AG04450 (cell line): ENCODE results near the gene CMTM6. TPM values are rescaled to one million over a fixed set of nuclear protein-coding genes. Genes with fewer than 3 reads are reported as not detected.
A peak's percentile ranks its signal among the peaks of the same experiment; 100 is the strongest.

ENCODE experiments used
- CTCF ChIA-PET: fragments of 300-600, 350-600 bp; formaldehyde crosslinking; extraction: SDS; loops from one replicate; lab custom pipeline; 2022; ENCODE audit warnings: antibody characterized with exemption, inconsistent platforms; lab: Charles Lee
- POLR2A ChIA-PET: fragments of 350-600 bp; formaldehyde crosslinking; extraction: SDS; loops from one replicate; lab custom pipeline; 2021; ENCODE audit warnings: antibody characterized with exemption, inconsistent platforms; lab: Yijun Ruan, JAX
- DNase-seq: peaks from one replicate; pipeline ENCODE4 v3.0.0-alpha.2; 2011; ENCODE audit warnings: low read depth, low spot score
- H3K27ac ChIP-seq: one replicate; pipeline ENCODE4 v1.5.1; 2012; ENCODE audit warnings: low read depth, low read length, control low read depth
- H3K27me3 ChIP-seq: one replicate; pipeline ENCODE4 v1.6.0; 2012; ENCODE audit warnings: low read length; ENCODE audit not compliant: control insufficient read depth, insufficient read depth
- H3K4me3 ChIP-seq: 2 replicates; pipeline ENCODE4 v1.5.1; 2011; ENCODE audit warnings: mild to moderate bottlenecking, low read depth, low read length, control low read depth
- H3K9me3 ChIP-seq: 2 replicates; pipeline ENCODE4 v1.5.1; 2012; ENCODE audit warnings: low read length; ENCODE audit not compliant: control insufficient read depth, insufficient read depth
- CTCF ChIP-seq: IDR thresholded peaks from 2 replicates; pipeline ENCODE4 v1.5.1; 2011; ENCODE audit warnings: low read depth, low read length, control low read depth, inconsistent platforms
- polyA plus RNA-seq: library from polyadenylated mRNA; depleted of rRNA; stranded (reverse); fragments of >200 nt; gene quantifications from 2 replicates; pipeline ENCODE4 v1.2.3, GENCODE V29; 2011; rRNA removed
- small RNA-seq: library from RNA; depleted of rRNA; stranded (forward); fragments of <200 nt; gene quantifications from one replicate; pipeline ENCODE3, GENCODE V24; 2012; ENCODE audit warnings: low read depth; ENCODE audit not compliant: insufficient read length

Gene CMTM6
- polyA plus RNA-seq, 1 experiment: 76.3 TPM

GRCh38 chr3:32431481-32431880, 71.2 kb downstream of the CMTM6 start:
- no peak for TF ChIP-seq CTCF
- no peaks in the 10 kb centered on the region for H3K9me3 ChIP-seq
- DNase-seq: no peak
- no peaks in the 10 kb centered on the region for H3K27me3 ChIP-seq
- no peak overlapping the region for H3K4me3 ChIP-seq
- no peak overlapping the region for H3K27ac ChIP-seq
- CTCF ChIA-PET: interaction anchor here (0.5 kb wide), 1 partner anchor 35 kb away, joined by 3 read pairs; no protein-coding TSS in a partner anchor
- POLR2A ChIA-PET: no interaction called here

Small RNA genes lying within 50 kb of the gene (small RNA-seq; reads per million reads assigned to genes)
- gene MIR548AY: 3.0 reads per million, percentile 17 among the genes with 10 or more reads in this experiment

Other genes with a start within 250 kb of the CMTM6 start
- 17.3 and 17.7 TPM in 2 replicates for gene CMTM7, start 111.0 kb downstream of the CMTM6 start, polyA plus RNA-seq
- 33.2 and 53.4 TPM in 2 replicates for gene DYNC1LI1, start 68.0 kb upstream of the CMTM6 start, polyA plus RNA-seq
- 19.2 and 22.9 TPM in 2 replicates for gene CNOT10, start 182.3 kb upstream of the CMTM6 start, polyA plus RNA-seq